IPS-15b (cell line): Measurements from ENCODE around the gene LRRK1.

Source experiments
- H3K27me3 ChIP-seq: one replicate; pipeline ENCODE4 v1.6.1; 2013; ENCODE audit warnings: low read length; ENCODE audit not compliant: control insufficient read depth, insufficient read depth
- H3K36me3 ChIP-seq: one replicate; pipeline ENCODE4 v1.6.1; 2013; ENCODE audit warnings: low read length; ENCODE audit not compliant: control insufficient read depth, insufficient read depth
- H3K4me1 ChIP-seq: one replicate; pipeline ENCODE4 v1.6.1; 2013; ENCODE audit warnings: mild to moderate bottlenecking, low read length; ENCODE audit not compliant: control insufficient read depth, insufficient read depth
- H3K4me3 ChIP-seq: one replicate; pipeline ENCODE4 v1.5.1; 2013; ENCODE audit warnings: low read depth, low read length
- H3K9ac ChIP-seq: one replicate; pipeline ENCODE4 v1.6.1; 2013; ENCODE audit warnings: low read depth, mild to moderate bottlenecking, low read length
- H3K9me3 ChIP-seq: one replicate; pipeline ENCODE4 v1.6.1; 2013; ENCODE audit warnings: mild to moderate bottlenecking, low read length; ENCODE audit not compliant: control insufficient read depth, insufficient read depth

The LRRK1 gene

GRCh38 chr15:101116681-101116976 lies 197.5 kb downstream of the LRRK1 start:
- H3K4me1 ChIP-seq: no peaks in the 10 kb centered on the region
- H3K36me3 ChIP-seq: no peaks in the 10 kb centered on the region
- no peaks in the 10 kb centered on the region for H3K9me3 ChIP-seq
- H3K27me3 ChIP-seq: no peaks in the 10 kb centered on the region
- H3K9ac ChIP-seq: no peak overlapping the region
- no peak overlapping the region for H3K4me3 ChIP-seq

- Histone ChIP-seq H3K36me3 (no peaks in the 10 kb centered on the region), H3K4me3 (no peak overlapping the region), H3K27me3 (no peaks in the 10 kb centered on the region), H3K9ac (no peak overlapping the region), H3K4me1 (no peaks in the 10 kb centered on the region), H3K9me3 (no peaks in the 10 kb centered on the region)
Observed at GRCh38 chr15:101118116-101118515, 199.0 kb downstream of the LRRK1 start.

GRCh38 chr15:101118615-101119014 lies 199.5 kb downstream of the LRRK1 start:
- Histone ChIP-seq H3K4me3 (no peak overlapping the region), H3K9me3 (no peaks in the 10 kb centered on the region), H3K4me1 (no peaks in the 10 kb centered on the region), H3K36me3 (no peaks in the 10 kb centered on the region), H3K9ac (no peak overlapping the region), H3K27me3 (no peaks in the 10 kb centered on the region)

DNA sequence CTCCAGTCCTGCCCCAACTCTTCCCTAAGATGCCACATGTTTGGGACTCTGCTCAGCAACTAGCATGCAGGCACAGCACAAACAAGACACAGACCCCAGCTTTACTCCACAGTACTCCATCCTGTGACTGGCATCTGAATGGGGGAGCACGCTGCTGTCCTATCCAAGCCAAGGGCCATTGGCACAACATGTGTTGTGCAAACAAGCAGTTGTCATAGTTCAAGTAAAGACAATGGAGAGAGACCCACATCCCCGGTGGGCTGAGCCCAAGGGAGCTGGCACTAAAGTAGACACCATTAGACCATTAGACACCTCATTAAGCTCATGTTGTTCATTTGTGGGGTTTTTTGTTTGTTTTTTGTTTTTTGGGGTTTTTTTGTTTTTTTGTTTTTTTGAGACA lies 200.0 kb downstream of the LRRK1 start:
- Histone ChIP-seq H3K4me1 (no peaks in the 10 kb centered on the region), H3K9me3 (no peaks in the 10 kb centered on the region), H3K9ac (no peak overlapping the region), H3K4me3 (no peak overlapping the region), H3K36me3 (no peaks in the 10 kb centered on the region), H3K27me3 (no peaks in the 10 kb centered on the region)
